Testis (tissue), 3 donors: ENCODE results near the gene PBX1. TPM values are rescaled to one million over a fixed set of nuclear protein-coding genes. Genes with fewer than 3 reads are reported as not detected.

Source experiments
- DNase-seq: peaks from one replicate; pipeline ENCODE4 v3.0.0-alpha.2; 2019
- H3K27ac ChIP-seq, 2 donors: fragments of 200-600 bp; sonication (generic); one replicate each; pipeline ENCODE4 v1.5.1; 2019
- H3K27me3 ChIP-seq: fragments of 200-600 bp; sonication (generic); one replicate; pipeline ENCODE4 v1.5.1; 2019
- H3K36me3 ChIP-seq: fragments of 200-600 bp; sonication (generic); one replicate; pipeline ENCODE4 v1.5.1; 2017; ENCODE audit warnings: low read depth; ENCODE audit errors: missing control alignments
- H3K4me1 ChIP-seq: fragments of 200-600 bp; sonication (generic); one replicate; pipeline ENCODE4 v1.5.1; 2019
- H3K4me3 ChIP-seq, 2 donors: fragments of 200-600 bp; sonication (generic); one replicate each; pipeline ENCODE4 v1.5.1; 2017 to 2019
- H3K9me3 ChIP-seq: fragments of 200-600 bp; sonication (generic); one replicate; pipeline ENCODE4 v1.5.1; 2017
- CTCF ChIP-seq, 3 experiments: fragments of 450-650 bp in 2 of 3; fragments of 200-600 bp in 1 of 3; sonication (generic) in 1 of 3; IDR thresholded peaks; one replicate each; pipeline ENCODE4 v1.5.1; 2016 to 2019; ENCODE audit warnings: antibody characterized with exemption in 3 of 3, mild to moderate bottlenecking in 2 of 3, moderate library complexity in 1 of 3
- POLR2A ChIP-seq: fragments of 450-650 bp; IDR thresholded peaks from one replicate; pipeline ENCODE4 v1.6.1; 2017; ENCODE audit warnings: antibody characterized with exemption, mild to moderate bottlenecking, moderate library complexity
- WGBS, 2 donors: methylation state at CpG; one replicate each; pipeline ENCODE4 v1.1.5; 2018; 5-methylcytosine and 5-hydroxymethylcytosine counted together
- intact Hi-C: fragments of 100-400 bp; cut with DNase I; formaldehyde crosslinking; loops from one replicate; pipeline ENCODE4 v1.15.1; 2023; ENCODE audit warnings: low total_unique reads
- polyA plus RNA-seq: library from polyadenylated mRNA; stranded (reverse); fragments of 350-450 nt; fragmentation: Illumina TruSeq; extraction: RNeasy Lipid Tissue Mini Kit (QIAGEN cat#74804); gene quantifications from one replicate; pipeline ENCODE4 v1.2.3, GENCODE V29; 2014; ENCODE audit warnings: low read depth, low replicate concordance; ENCODE audit not compliant: insufficient read depth
- total RNA-seq, 2 donors: library from RNA; depleted of rRNA; stranded (reverse); fragments of >200 nt; gene quantifications; one replicate each; pipeline ENCODE4 v1.2.3, GENCODE V29; 2016

Gene PBX1
- total and polyA plus RNA-seq, 3 donors from 2014 or later = 20.2 to 25.0 (median 20.3) TPM

- Histone ChIP-seq H3K27me3 (no peaks in the 10 kb centered on the region), H3K27ac (no peak overlapping the region), H3K4me1 (no peaks in the 10 kb centered on the region), H3K4me3 (no peak overlapping the region), H3K9me3 (no peaks in the 10 kb centered on the region), H3K36me3 (no peaks in the 10 kb centered on the region)
- intact Hi-C loops = no loop called here
- no peak for DNase-seq
- no peak for TF ChIP-seq CTCF (IDR thresholded peaks at IDR 0.05)
- TF ChIP-seq POLR2A = no peak
- WGBS, 2 donors = 79 to 87% methylated on average over 3 of the region's 3 CpGs
Observed at GRCh38 chr1:164658864-164659263, 99.9 kb downstream of the PBX1 start.

GRCh38 chr1:164659621-164660411 is 100.8 kb downstream of the PBX1 start:
- TF ChIP-seq POLR2A = no peak
- no peak for TF ChIP-seq CTCF (IDR thresholded peaks at IDR 0.05)
- 77 to 85% methylated on average over 2 to 4 of the region's 4 CpGs for WGBS, 2 donors

GRCh38 chr1:164660412-164660772 is 101.4 kb downstream of the PBX1 start:
- no peaks in the 10 kb centered on the region for H3K27me3 ChIP-seq
- 73 to 78% methylated on average over 2 of the region's 2 CpGs for WGBS, 2 donors
- TF ChIP-seq POLR2A (no peak), CTCF (IDR thresholded peaks at IDR 0.05) (no peak)
- no peak for DNase-seq
- H3K4me1 ChIP-seq = no peaks in the 10 kb centered on the region
- H3K36me3 ChIP-seq = no peaks in the 10 kb centered on the region
- H3K4me3 ChIP-seq = no peak overlapping the region
- intact Hi-C loops = no loop called here
- H3K9me3 ChIP-seq = no peaks in the 10 kb centered on the region
- H3K27ac ChIP-seq = no peak overlapping the region

More at GRCh38 chr1:164659621-164660411, 100.8 kb downstream of the PBX1 start:
- H3K9me3 ChIP-seq = no peaks in the 10 kb centered on the region
- no peak for DNase-seq
- H3K4me3 ChIP-seq = no peak overlapping the region
- intact Hi-C loops = no loop called here
- H3K36me3 ChIP-seq = no peaks in the 10 kb centered on the region
- no peak overlapping the region for H3K27ac ChIP-seq
- H3K4me1 ChIP-seq = no peaks in the 10 kb centered on the region
- no peaks in the 10 kb centered on the region for H3K27me3 ChIP-seq

GRCh38 chr1:164660775-164661174 is 101.8 kb downstream of the PBX1 start:
- no peak for DNase-seq
- Histone ChIP-seq H3K9me3 (no peaks in the 10 kb centered on the region), H3K4me3 (no peak overlapping the region), H3K36me3 (no peaks in the 10 kb centered on the region), H3K27me3 (no peaks in the 10 kb centered on the region), H3K4me1 (no peaks in the 10 kb centered on the region), H3K27ac (no peak overlapping the region)
- TF ChIP-seq CTCF (IDR thresholded peaks at IDR 0.05) (no peak), POLR2A (no peak)
- intact Hi-C loops = no loop called here

GRCh38 chr1:164662462-164662861 is 103.5 kb downstream of the PBX1 start:
- H3K4me3 ChIP-seq = no peak overlapping the region
- H3K36me3 ChIP-seq = no peaks in the 10 kb centered on the region
- intact Hi-C loops = no loop called here
- 89 to 93% methylated on average over 5 of the region's 5 CpGs for WGBS, 2 donors
- DNase-seq = no peak
- H3K27me3 ChIP-seq = no peaks in the 10 kb centered on the region
- no peak overlapping the region for H3K27ac ChIP-seq
- no peaks in the 10 kb centered on the region for H3K4me1 ChIP-seq
- H3K9me3 ChIP-seq = no peaks in the 10 kb centered on the region
- TF ChIP-seq CTCF (IDR thresholded peaks at IDR 0.05) = no peak
- no peak for TF ChIP-seq POLR2A
